GM12875 (cell line): ENCODE measurements around the gene TMIGD3.

Experiments used
- H3K4me3 ChIP-seq: one replicate; pipeline ENCODE4 v1.5.1; 2011; ENCODE audit warnings: low read depth, low read length, control low read depth
- TF ChIP-seq, protein P1 (sequence below): IDR thresholded peaks from 2 replicates; pipeline ENCODE4 v1.5.1; 2011; ENCODE audit warnings: low read depth, mild to moderate bottlenecking, control low read depth, inconsistent platforms, low read length, moderate library complexity, borderline replicate concordance; ENCODE audit not compliant: insufficient read depth

Gene TMIGD3

DNA sequence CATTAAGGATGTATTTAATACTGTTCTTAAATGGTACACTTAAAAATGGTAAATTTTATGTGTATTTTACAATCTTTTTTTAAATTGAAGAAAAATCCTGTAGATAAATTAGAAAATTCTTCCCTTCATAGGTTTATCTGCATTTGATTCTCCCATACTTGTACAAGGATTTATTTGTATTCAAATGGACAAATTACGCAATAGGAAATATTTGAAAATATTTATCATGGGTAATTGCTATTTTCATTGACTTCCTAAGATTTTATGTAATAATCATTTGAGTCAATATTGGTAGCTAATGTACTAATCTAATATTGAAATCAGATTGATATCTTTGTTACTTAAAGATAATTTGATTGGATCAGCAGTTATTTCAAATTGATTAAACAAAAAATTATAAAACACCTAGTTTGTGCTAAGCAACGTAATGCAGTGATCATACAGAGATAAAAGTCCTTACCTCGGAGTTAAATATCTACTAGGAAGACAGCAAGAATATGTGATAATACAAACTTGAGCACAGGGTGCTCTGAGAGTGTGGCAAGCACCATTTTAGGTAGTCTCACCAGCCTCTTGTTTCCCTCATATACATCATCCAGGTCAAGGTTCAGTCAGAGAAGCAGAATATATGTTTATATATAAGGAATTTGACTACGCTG, 40.9 kb downstream of the TMIGD3 start:
- TF ChIP-seq, protein P1, sequence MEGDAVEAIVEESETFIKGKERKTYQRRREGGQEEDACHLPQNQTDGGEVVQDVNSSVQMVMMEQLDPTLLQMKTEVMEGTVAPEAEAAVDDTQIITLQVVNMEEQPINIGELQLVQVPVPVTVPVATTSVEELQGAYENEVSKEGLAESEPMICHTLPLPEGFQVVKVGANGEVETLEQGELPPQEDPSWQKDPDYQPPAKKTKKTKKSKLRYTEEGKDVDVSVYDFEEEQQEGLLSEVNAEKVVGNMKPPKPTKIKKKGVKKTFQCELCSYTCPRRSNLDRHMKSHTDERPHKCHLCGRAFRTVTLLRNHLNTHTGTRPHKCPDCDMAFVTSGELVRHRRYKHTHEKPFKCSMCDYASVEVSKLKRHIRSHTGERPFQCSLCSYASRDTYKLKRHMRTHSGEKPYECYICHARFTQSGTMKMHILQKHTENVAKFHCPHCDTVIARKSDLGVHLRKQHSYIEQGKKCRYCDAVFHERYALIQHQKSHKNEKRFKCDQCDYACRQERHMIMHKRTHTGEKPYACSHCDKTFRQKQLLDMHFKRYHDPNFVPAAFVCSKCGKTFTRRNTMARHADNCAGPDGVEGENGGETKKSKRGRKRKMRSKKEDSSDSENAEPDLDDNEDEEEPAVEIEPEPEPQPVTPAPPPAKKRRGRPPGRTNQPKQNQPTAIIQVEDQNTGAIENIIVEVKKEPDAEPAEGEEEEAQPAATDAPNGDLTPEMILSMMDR: no peak

DNA sequence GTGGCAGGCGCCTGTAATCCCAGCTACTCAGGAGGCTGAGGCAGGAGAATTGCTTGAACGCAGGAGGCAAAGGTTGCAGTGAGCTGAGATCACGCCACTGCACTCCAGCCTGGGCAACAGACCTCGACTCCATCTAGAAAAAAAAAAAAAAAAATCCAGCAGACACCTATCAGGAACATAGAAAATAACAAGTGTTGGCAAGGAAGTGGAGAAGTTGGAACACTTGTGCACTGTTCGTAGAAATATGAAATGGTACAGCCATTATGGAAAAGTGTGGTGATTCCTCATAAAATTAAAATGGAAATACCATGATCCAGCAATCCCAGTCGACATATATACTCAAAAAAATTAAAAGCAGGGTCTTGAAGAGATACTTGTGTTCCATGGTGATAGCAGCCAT, 41.7 kb downstream of the TMIGD3 start:
- no peak overlapping the region for H3K4me3 ChIP-seq
- TF ChIP-seq, protein P1: no peak

More for the DNA sequence above, 40.9 kb downstream of the TMIGD3 start:
- H3K4me3 ChIP-seq: no peak overlapping the region

DNA sequence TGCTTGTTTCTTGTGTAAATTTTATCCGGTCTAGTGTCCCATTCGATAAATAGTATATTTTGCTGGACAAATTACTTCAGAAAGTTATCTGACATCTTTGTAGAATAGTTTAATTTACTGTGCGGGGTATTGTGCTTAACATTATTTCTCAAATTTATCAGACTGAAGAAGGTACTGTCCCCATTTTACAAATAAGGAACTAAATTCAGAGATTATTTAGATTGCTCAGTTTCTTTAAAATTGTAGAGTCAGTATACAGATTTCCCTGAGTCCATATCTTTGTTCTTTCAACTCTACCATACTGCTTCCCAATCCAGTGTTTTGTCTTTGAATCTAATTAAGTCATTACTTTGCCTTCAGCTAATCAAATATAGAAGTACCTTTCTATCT, 47.8 kb downstream of the TMIGD3 start:
- TF ChIP-seq, protein P1: no peak
- no peak overlapping the region for H3K4me3 ChIP-seq

DNA sequence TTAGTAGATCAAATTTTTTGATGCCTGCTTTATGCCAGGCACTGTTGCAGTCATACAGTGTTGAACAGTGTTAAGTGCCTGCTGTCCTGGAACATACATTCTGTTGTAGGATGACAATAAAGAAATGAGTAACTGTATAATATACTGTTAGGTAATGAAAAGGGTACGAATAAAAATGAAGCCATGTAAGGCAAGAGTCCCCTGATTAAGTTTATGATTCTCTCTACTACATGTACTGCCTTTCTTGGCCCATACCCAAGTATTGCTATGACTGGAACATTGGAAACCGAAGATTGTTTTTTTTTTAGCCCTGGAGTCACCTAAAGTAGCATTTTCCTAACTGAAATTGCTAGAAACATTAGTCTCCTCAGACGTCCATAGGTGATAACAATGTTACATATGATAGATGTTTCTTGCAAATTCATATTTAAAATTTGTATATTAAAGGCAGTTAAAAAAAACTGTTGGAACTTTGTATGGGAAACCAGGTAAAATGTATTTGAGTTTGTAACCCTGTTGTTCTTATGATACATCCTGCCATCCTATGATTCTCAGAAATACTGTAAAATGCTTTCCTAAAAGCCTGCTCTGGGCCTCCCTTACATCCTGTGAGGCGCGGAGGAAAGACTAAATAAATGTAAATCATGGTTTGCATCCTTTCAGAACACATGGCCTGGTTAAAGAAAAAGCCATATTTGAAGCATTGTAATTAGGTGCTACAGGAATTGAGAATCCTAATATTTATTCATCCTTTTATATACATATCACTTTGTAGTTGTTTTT, 48.4 kb downstream of the TMIGD3 start:
- H3K4me3 ChIP-seq: no peak overlapping the region
- TF ChIP-seq, protein P1: no peak

DNA sequence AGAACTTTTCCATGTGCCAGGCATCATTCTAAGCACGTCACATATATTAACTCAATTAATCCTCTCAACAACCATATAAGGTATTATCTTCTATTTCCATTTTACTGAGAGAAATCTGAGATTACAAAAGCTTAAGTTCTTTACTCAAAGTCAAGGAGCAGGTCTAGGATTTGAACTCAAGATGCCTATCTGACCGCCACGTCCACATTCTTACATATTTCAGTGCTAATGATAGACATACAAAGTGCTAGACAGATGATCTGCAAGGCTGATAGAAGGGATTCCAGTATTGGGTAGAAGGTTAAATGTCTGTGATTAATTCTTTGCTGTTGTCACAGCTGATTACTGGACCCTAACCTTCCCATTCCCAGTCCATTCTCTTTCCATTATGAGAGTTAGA, 49.7 kb downstream of the TMIGD3 start:
- TF ChIP-seq, protein P1: no peak
- no peak overlapping the region for H3K4me3 ChIP-seq

DNA sequence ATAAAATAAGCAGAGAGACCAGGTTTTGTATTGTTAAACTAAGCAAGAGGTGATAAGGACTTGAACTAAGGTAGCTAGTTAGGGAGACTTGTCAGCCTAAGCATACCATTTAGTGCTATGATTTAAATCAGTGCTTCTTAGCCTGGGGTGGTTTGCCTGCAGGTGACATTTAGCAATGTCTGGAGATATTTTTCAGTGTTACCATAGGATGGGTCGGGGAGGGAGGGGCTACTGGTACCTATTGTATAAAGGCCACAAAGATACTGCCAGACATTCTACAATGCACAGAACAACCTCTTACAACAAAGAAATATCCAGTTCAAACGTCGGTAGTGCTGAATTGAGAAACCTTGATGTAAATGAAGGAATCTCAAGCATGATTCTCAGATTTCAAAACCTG, 50.9 kb downstream of the TMIGD3 start:
- H3K4me3 ChIP-seq: no peak overlapping the region
- TF ChIP-seq, protein P1: no peak

DNA sequence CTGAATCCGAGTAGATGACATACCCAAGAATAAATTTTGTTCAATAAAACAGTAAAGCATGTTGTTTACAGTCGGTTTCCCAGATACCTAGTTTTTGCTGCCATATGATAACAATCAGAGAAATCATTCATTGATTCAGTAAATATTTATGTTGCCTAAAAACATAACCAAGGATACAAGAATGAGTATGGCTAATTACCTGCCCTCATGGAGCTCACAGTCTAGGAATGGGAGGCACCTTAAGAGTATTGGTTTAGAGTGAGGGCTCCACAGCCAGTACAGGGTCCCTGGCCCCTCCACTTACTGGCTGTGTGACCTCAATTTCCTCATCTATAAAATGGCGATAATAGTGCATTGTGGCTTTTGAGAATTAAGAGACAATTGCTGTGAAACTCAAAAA, 53.2 kb downstream of the TMIGD3 start:
- TF ChIP-seq, protein P1: no peak
- peak overlapping the region; percentile 98 for H3K4me3 ChIP-seq
